Pancreas (tissue), 10 donors: Measurements from ENCODE around the gene EZR. TPM values are rescaled to one million over a fixed set of nuclear protein-coding genes. Genes with fewer than 3 reads are reported as not detected.
A peak's percentile ranks its signal among the peaks of the same experiment; 100 is the strongest.

Source experiments
- ATAC-seq, 4 donors: fragments of 200-7000 bp; cut with Tn5 transposase; one replicate each; pipeline versions ENCODE4 v1.8.0 to v1.9.1; 2020; ENCODE audit warnings: mild to moderate bottlenecking in 4 of 4, moderate library complexity in 4 of 4
- DNase-seq, 6 donors: peaks; one replicate each; pipeline ENCODE4 v3.0.0-alpha.2; 2020
- FAIRE-seq: peaks from 2 replicates; lab custom pipeline; 2012; peaks lifted over from hg19 to GRCh38; lab: Jason Lieb, UNC
- H3K27ac ChIP-seq, 4 donors: fragments of 200-600 bp; sonication (generic); 1 replicate in 3 of 4; 2 replicates in 1 of 4; pipeline versions ENCODE4 v1.5.0 to v1.8.0; 2020
- H3K27me3 ChIP-seq, 4 donors: fragments of 200-600 bp; one replicate each; pipeline ENCODE4 v1.8.0; 2021
- H3K36me3 ChIP-seq, 3 donors: fragments of 200-600 bp; sonication (generic) in 1 of 3; one replicate each; pipeline versions ENCODE4 v1.5.0 to v1.8.0; 2020 to 2021
- H3K4me1 ChIP-seq, 3 donors: fragments of 200-600 bp; one replicate each; pipeline ENCODE4 v1.8.0; 2021
- H3K4me3 ChIP-seq, 4 donors: fragments of 200-600 bp; sonication (generic) in 2 of 4; one replicate each; pipeline versions ENCODE4 v1.5.0 to v1.8.0; 2020 to 2021
- H3K9me3 ChIP-seq, 4 donors: fragments of 200-600 bp; one replicate each; pipeline ENCODE4 v1.8.0; 2021
- WGBS, 2 donors: extraction: QIAGEN DNeasy Blood & Tissue Kit; methylation state at CpG; one replicate each; pipeline ENCODE4 v1.1.7; 2013; 5-methylcytosine and 5-hydroxymethylcytosine counted together
- intact Hi-C, 3 donors: fragments of 100-400 bp; cut with DNase I; formaldehyde crosslinking; loops; one replicate each; pipeline versions ENCODE4 v1.11.1 to v1.14.2; 2022
- polyA plus RNA-seq, 2 donors: library from polyadenylated mRNA; stranded (reverse); fragments of 200-250 nt; gene quantifications; one replicate each; pipeline ENCODE4 v1.2.3, GENCODE V29; 2013
- total RNA-seq, 6 donors: library from RNA; stranded (reverse); fragmentation: NEBNext Ultra II Directional in 4 of 6; extraction: Animal tissue kit (Norgen Biotek cat#: 25700) in 4 of 6; gene quantifications; one replicate each; pipeline versions ENCODE4 v1.2.1 to v1.2.4, GENCODE V29; 2021 to 2023
- TF ChIP-seq, protein P1 (sequence below), 4 donors: fragments of 200-600 bp; sonication (generic) in 3 of 4; IDR thresholded peaks; one replicate each; pipeline versions ENCODE4 v1.5.0 to v1.8.0; 2021; ENCODE audit warnings: antibody characterized with exemption in 4 of 4
- donor health status: healthy with polysubstance abuse.
- donor health status: DM: no; HTN: no; CAD: no; lungs with moderate emphysema.
- donor health status: DM: no; HTN: no; CAD: no.
- donor health status: control.
- donor health status: control.
- donor health status: Bipolar disorder and iron deficiency.
- donor health status: DM: yes; HTN: yes; CAD: no.
- donor health status: DM: no; HTN: no; CAD: no.
- donor health status: DM: no; HTN: no; CAD: no.
- donor health status: DM: yes; HTN: yes; CAD: no.

Gene EZR
- total and polyA plus RNA-seq, 8 donors, result 68.1 to 109 (median 89.7) TPM

DNA sequence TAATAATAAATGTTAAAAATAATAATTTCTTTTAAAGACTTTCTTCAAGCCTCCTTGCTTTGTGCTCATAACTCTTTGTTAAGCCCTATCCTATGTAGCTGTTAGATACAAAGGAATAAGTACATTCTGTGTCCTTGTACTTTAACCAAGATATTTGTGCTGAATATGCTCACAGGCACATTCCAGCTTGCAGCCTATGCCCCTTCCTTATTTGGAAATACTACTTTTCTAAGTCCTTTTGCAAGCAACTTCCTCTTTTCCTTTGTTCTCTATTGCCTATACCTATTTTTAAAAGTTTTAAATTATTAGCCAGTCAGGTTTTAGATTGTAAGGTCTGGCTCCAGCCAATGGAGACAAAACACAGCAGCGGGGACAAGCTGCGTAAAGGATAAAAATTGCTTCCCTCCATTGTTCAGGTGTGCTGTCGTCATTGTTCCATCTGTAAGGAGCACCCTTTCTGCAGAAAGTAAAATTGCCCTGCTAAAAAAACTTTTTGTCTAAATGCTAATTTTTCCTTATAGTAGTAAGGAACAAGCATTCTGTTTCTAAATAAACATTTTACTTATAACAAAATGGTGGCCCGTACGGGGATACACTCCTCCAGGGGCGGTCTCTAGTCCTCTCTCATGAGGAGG lies 89.1 kb downstream of the EZR start:
- H3K4me1 ChIP-seq, result no peaks in the 10 kb centered on the region
- H3K27ac ChIP-seq, result no peak overlapping the region
- intact Hi-C loops, result no loop called here
- DNase-seq, result no peak
- H3K4me3 ChIP-seq, result no peak overlapping the region
- no peaks in the 10 kb centered on the region for H3K9me3 ChIP-seq
- 92 to 93% methylated on average over 6 of the region's 6 CpGs for WGBS, 2 donors
- TF ChIP-seq, protein P1, sequence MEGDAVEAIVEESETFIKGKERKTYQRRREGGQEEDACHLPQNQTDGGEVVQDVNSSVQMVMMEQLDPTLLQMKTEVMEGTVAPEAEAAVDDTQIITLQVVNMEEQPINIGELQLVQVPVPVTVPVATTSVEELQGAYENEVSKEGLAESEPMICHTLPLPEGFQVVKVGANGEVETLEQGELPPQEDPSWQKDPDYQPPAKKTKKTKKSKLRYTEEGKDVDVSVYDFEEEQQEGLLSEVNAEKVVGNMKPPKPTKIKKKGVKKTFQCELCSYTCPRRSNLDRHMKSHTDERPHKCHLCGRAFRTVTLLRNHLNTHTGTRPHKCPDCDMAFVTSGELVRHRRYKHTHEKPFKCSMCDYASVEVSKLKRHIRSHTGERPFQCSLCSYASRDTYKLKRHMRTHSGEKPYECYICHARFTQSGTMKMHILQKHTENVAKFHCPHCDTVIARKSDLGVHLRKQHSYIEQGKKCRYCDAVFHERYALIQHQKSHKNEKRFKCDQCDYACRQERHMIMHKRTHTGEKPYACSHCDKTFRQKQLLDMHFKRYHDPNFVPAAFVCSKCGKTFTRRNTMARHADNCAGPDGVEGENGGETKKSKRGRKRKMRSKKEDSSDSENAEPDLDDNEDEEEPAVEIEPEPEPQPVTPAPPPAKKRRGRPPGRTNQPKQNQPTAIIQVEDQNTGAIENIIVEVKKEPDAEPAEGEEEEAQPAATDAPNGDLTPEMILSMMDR (IDR thresholded peaks at IDR 0.05), result no peak
- H3K36me3 ChIP-seq, result no peaks in the 10 kb centered on the region
- FAIRE-seq, result no peak
- ATAC-seq, result no peak
- no peaks in the 10 kb centered on the region for H3K27me3 ChIP-seq

DNA sequence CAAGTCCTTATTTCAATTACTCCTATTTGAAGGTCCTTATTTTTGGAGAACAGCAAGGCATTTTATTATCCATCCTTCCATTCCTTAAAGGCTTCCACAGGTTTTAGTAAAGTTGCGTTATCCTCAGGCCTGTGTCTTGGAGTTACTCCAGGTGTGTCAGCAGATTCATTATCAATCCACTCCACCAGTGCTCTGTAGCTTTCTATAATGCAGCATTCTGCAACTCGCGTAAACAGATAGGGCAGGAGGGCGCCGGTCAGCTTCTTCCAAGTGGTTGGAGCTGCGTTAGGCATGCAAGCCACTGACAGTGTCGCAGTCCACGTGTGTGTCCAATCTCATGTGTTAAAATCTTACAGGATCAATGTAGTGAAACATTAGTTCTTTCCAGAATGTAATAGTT lies 93.5 kb downstream of the EZR start:
- intact Hi-C loops, result no loop called here
- TF ChIP-seq, protein P1 (IDR thresholded peaks at IDR 0.05), result no peak
- Histone ChIP-seq H3K27ac (no peak overlapping the region), H3K36me3 (no peaks in the 10 kb centered on the region), H3K4me1 (no peaks in the 10 kb centered on the region), H3K27me3 (no peaks in the 10 kb centered on the region), H3K9me3 (no peaks in the 10 kb centered on the region), H3K4me3 (no peak overlapping the region)
- ATAC-seq (no peak), DNase-seq (no peak), FAIRE-seq (no peak)
- WGBS, 2 donors, result 90 to 91% methylated on average over 8 of the region's 8 CpGs

DNA sequence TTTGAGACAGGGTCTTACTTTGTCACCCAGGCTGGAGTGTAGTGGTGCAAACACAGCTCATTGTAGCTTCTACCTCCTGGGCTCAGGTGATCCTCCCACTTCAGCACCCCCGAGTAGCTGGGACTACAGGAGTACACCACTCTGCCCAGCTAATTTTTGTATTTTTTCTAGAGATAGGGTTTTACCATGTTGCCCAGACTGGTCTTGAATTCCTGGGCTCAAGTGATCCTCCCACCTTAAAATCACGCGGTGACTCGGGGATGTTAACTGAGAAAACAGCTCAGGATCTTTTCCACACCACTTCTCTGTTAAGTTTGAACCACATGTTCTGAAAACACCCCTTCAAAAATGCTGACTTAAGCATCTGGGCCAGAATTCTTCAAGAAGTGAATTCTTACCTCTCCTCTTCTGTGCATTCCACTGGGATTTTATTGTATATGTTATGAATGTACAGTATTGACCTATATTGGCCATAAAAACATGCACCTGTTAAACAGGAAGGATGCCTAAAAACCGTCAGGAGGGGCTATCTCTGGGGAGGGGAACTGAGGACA lies 96.9 kb downstream of the EZR start:
- WGBS, 2 donors, result 85 to 91% methylated on average over 5 of the region's 5 CpGs
- Histone ChIP-seq H3K27me3 (no peaks in the 10 kb centered on the region), H3K9me3 (no peaks in the 10 kb centered on the region), H3K27ac (no peak overlapping the region), H3K4me3 (no peak overlapping the region), H3K4me1 (no peaks in the 10 kb centered on the region), H3K36me3 (no peaks in the 10 kb centered on the region)
- FAIRE-seq (no peak), DNase-seq (no peak), ATAC-seq (no peak)
- TF ChIP-seq, protein P1 (IDR thresholded peaks at IDR 0.05), result no peak
- intact Hi-C loops, result no loop called here

DNA sequence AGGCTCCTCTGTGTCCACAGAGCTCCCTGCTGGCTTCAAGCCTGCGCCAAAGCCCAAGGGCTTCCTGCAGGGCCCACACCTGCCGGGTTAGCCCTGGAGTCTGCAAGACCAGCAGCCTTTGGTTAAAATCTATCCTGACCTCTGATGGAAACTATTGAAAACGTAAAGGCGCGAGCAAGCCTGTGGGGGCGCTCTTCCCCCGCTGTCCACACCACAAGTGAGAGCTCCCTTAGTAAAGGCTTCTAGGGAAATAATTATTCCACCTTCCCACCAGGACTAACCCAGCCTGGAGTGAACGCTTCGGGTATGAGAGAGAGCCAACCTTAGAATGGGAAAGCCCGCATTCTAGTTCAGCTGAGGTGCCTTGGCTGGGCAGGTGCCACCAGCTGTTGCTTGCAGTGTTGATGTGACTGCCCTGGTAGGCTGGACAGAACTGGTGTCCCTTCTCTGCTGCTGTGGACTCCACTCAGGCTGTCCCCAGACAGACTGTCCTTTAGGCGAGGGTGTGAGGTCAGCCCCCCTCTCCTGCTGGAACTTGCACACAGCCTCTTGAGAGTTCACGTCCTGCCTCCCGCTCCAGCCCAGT lies 100.6 kb downstream of the EZR start:
- H3K27me3 ChIP-seq, result no peaks in the 10 kb centered on the region
- 31 to 32% methylated on average over 13 of the region's 13 CpGs for whole genome bisulfite sequencing, 2 donors
- DNase-seq (peak in 5 of 6 donors; percentile 54 to 76 (median 67)), FAIRE-seq (no peak), ATAC-seq (peak; percentile 87 to 93 (median 92))
- H3K4me1 ChIP-seq, result no peaks in the 10 kb centered on the region
- no peaks in the 10 kb centered on the region for H3K36me3 ChIP-seq
- H3K4me3 ChIP-seq, result no peak overlapping the region
- no peaks in the 10 kb centered on the region for H3K9me3 ChIP-seq
- no peak overlapping the region for H3K27ac ChIP-seq
- intact Hi-C loops, result loop anchor here (5.0 to 10.0 kb wide), 2 partner anchors 244 to 256 kb away; no protein-coding TSS in a partner anchor
- TF ChIP-seq, protein P1 (IDR thresholded peaks at IDR 0.05), result peak; percentile 49 to 73 (median 68)
